Measurements from ENCODE around the gene TCEA3.

DNA sequence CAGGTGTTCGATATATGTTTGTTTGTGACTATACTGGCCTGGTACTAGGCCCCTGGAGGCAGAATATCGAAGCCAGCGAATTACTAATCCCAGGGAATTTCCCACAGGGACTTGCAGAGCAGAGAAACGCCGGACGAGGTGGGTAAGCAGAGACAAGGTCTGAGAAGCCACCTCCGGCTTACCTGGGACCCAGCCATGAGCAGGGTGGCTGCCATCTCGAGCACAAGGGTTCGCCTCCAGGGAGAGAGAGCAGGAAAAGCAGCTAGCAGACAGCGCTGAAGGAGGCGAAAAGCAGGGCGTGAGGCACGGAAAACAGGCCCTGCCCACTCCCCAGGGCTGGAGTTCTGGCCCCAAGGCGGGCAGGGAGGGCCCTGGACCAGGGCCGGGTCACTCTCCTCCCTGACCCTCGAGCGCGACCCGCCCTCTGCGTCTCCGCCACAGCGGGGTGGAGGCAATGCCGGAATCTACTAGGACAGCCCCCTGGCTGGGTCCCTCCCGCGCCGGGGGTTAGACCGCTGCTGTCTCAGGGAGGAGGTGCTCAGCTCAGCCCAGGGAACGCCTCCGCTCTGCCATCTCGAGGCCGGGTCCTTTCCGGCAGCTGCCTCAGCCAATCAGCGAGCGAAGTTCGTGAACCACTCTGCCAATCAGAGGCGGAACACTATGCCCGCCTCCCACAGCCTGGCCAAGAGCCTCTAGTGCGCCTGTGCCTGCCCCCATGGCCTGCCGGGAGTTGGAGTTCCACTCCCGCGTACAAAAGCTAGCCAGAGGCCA lies 56.6 kb downstream of the TCEA3 start:
- TF ChIP-seq CTCF (IDR thresholded peaks at IDR 0.05), result peak in 1 of 4 experiments; percentile 25
- TF ChIP-seq POLR2A (IDR thresholded peaks at IDR 0.05), result peak; percentile 70 to 75
- peak; percentile 82 for TF ChIP-seq POLR2AphosphoS5 (IDR thresholded peaks at IDR 0.05)

Data from gastroesophageal sphincter (tissue), 3 donors.